SU-DHL-6 (cell line): ENCODE results near the gene MYO1G.
A peak's percentile ranks its signal among the peaks of the same experiment; 100 is the strongest.

ENCODE experiments used
- EZH2phosphoT487 ChIP-seq: fragments of 200-600 bp; sonication (generic), shearing (Covaris generic); conservative IDR thresholded peaks from 2 replicates; pipeline ENCODE4 v1.6.1; 2018; ENCODE audit warnings: mild to moderate bottlenecking, antibody characterized with exemption, low read length, moderate library complexity, mixed read lengths
- TF ChIP-seq, protein P1 (sequence below): fragments of 200-600 bp; sonication (generic); IDR thresholded peaks from one replicate; pipeline ENCODE4 v1.5.1; 2017; ENCODE audit warnings: antibody characterized with exemption, mild to moderate bottlenecking, low read length, moderate library complexity; ENCODE audit not compliant: insufficient read depth, poor library complexity, severe bottlenecking

DNA sequence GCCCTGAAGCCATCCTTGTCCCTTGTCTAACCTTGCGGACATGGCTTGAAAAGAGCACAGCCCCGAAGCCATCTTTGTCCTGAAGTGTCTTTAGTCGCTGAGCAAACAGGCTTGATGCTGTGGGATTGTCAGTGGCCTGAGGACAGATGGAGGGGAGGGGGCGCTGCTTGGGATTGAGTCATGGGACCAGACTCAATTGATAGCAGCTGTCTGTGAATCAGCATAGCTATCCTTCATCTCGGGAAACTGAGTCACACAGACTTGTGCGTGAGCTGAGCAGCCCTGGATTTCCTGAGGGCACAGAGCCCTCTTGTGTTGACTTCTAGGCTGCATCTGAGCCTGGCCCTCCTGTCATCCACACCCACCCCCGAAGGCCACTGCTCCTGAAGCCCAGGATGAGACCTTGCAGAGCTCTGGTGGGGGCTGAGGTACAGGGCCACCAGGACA lies 14.4 kb downstream of the MYO1G start:
- TF ChIP-seq, protein P1, sequence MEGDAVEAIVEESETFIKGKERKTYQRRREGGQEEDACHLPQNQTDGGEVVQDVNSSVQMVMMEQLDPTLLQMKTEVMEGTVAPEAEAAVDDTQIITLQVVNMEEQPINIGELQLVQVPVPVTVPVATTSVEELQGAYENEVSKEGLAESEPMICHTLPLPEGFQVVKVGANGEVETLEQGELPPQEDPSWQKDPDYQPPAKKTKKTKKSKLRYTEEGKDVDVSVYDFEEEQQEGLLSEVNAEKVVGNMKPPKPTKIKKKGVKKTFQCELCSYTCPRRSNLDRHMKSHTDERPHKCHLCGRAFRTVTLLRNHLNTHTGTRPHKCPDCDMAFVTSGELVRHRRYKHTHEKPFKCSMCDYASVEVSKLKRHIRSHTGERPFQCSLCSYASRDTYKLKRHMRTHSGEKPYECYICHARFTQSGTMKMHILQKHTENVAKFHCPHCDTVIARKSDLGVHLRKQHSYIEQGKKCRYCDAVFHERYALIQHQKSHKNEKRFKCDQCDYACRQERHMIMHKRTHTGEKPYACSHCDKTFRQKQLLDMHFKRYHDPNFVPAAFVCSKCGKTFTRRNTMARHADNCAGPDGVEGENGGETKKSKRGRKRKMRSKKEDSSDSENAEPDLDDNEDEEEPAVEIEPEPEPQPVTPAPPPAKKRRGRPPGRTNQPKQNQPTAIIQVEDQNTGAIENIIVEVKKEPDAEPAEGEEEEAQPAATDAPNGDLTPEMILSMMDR, result peak; percentile 23
- no peak for TF ChIP-seq EZH2phosphoT487
